H9 (cell line): ENCODE data around the gene BRD9. TPM values are rescaled to one million over a fixed set of nuclear protein-coding genes. Genes with fewer than 3 reads are reported as not detected.

Source experiments
- DNase-seq: peaks from one replicate; pipeline ENCODE4 v3.0.0-alpha.2; 2017
- H2AFZ ChIP-seq: one replicate; pipeline ENCODE4 v1.6.1; 2013; ENCODE audit warnings: mild to moderate bottlenecking, low read length, control low read depth, moderate library complexity
- H2AK5ac ChIP-seq: 2 replicates; pipeline ENCODE4 v1.6.1; 2013; ENCODE audit warnings: low read length, control low read depth, mixed read lengths; ENCODE audit not compliant: insufficient read length
- H2BK120ac ChIP-seq: one replicate; pipeline ENCODE4 v1.6.1; 2013; ENCODE audit warnings: low read depth, mild to moderate bottlenecking, low read length, control low read depth, inconsistent platforms; ENCODE audit not compliant: poor library complexity, severe bottlenecking
- H2BK12ac ChIP-seq: 2 replicates; pipeline ENCODE4 v1.6.1; 2013; ENCODE audit warnings: low read length, control low read depth, mixed read lengths, low read depth; ENCODE audit not compliant: insufficient read length
- H2BK15ac ChIP-seq: 2 replicates; pipeline ENCODE4 v1.6.1; 2013; ENCODE audit warnings: low read depth, low read length, control low read depth
- H2BK20ac ChIP-seq: one replicate; pipeline ENCODE4 v1.6.1; 2013; ENCODE audit warnings: low read depth, mild to moderate bottlenecking, low read length, control low read depth, inconsistent platforms; ENCODE audit not compliant: poor library complexity, severe bottlenecking
- H2BK5ac ChIP-seq: 2 replicates; pipeline ENCODE4 v1.6.1; 2013; ENCODE audit warnings: low read length, control low read depth, mixed read lengths; ENCODE audit not compliant: insufficient read length
- H3K14ac ChIP-seq: 2 replicates; pipeline ENCODE4 v1.6.1; 2013; ENCODE audit warnings: low read length, control low read depth; ENCODE audit not compliant: insufficient read depth
- H3K18ac ChIP-seq: 2 replicates; pipeline ENCODE4 v1.6.1; 2013; ENCODE audit warnings: low read depth, mild to moderate bottlenecking, mixed read lengths, low read length, control low read depth; ENCODE audit not compliant: insufficient read length
- H3K23ac ChIP-seq: 2 replicates; pipeline ENCODE4 v1.6.1; 2013; ENCODE audit warnings: low read length, control low read depth, mixed read lengths, low read depth; ENCODE audit not compliant: insufficient read length
- H3K23me2 ChIP-seq: 2 replicates; pipeline ENCODE4 v1.6.1; 2013; ENCODE audit warnings: low read depth, mild to moderate bottlenecking, mixed read lengths, low read length, control low read depth; ENCODE audit not compliant: insufficient read length, poor library complexity, severe bottlenecking
- H3K27ac ChIP-seq: 2 replicates; pipeline ENCODE4 v1.5.1; 2013; ENCODE audit warnings: low read length, control low read depth, mixed read lengths, low read depth; ENCODE audit not compliant: insufficient read length
- H3K27me3 ChIP-seq: 2 replicates; pipeline ENCODE4 v1.6.1; 2013; ENCODE audit warnings: low read length, control low read depth, inconsistent platforms; ENCODE audit not compliant: insufficient read depth
- H3K4ac ChIP-seq: 2 replicates; pipeline ENCODE4 v1.6.1; 2013; ENCODE audit warnings: low read depth, mild to moderate bottlenecking, control low read depth, inconsistent platforms, low read length, moderate library complexity
- H3K4me1 ChIP-seq: 2 replicates; pipeline ENCODE4 v1.6.1; 2013; ENCODE audit warnings: low read length, control low read depth, inconsistent platforms; ENCODE audit not compliant: insufficient read depth
- H3K4me2 ChIP-seq: 2 replicates; pipeline ENCODE4 v1.6.1; 2013; ENCODE audit warnings: low read length, control low read depth, mixed read lengths; ENCODE audit not compliant: insufficient read length, insufficient read depth
- H3K56ac ChIP-seq: 2 replicates; pipeline ENCODE4 v1.6.1; 2013; ENCODE audit warnings: low read depth, mild to moderate bottlenecking, mixed read lengths, low read length, control low read depth; ENCODE audit not compliant: insufficient read length
- H3K79me1 ChIP-seq: 2 replicates; pipeline ENCODE4 v1.6.1; 2013; ENCODE audit warnings: low read depth, mild to moderate bottlenecking, moderate library complexity, low read length, control low read depth, inconsistent platforms; ENCODE audit not compliant: insufficient read depth, poor library complexity, severe bottlenecking
- H3K79me2 ChIP-seq: 2 replicates; pipeline ENCODE4 v1.6.1; 2013; ENCODE audit warnings: low read length, control low read depth, inconsistent platforms; ENCODE audit not compliant: insufficient read depth
- H3K9ac ChIP-seq: 2 replicates; pipeline ENCODE4 v1.6.1; 2013; ENCODE audit warnings: low read length, control low read depth, mixed read lengths; ENCODE audit not compliant: insufficient read length; ENCODE audit errors: extremely low read depth
- H3K9me3 ChIP-seq: one replicate; pipeline ENCODE4 v1.6.1; 2013; ENCODE audit warnings: low read depth, low read length, inconsistent platforms; ENCODE audit not compliant: control insufficient read depth
- H3T11ph ChIP-seq: one replicate; pipeline ENCODE4 v1.6.1; 2013; ENCODE audit warnings: mild to moderate bottlenecking, low read length, control low read depth, inconsistent platforms
- H4K20me1 ChIP-seq: one replicate; pipeline ENCODE4 v1.6.1; 2013; ENCODE audit not compliant: control insufficient read depth, insufficient read length, insufficient read depth
- H4K5ac ChIP-seq: 2 replicates; pipeline ENCODE4 v1.6.1; 2013; ENCODE audit warnings: low read depth, mild to moderate bottlenecking, mixed read lengths, low read length, control low read depth; ENCODE audit not compliant: insufficient read length
- H4K8ac ChIP-seq: replicated peaks from 2 replicates; pipeline ENCODE4 v1.6.1; 2013; ENCODE audit warnings: low read length, control low read depth, mixed read lengths, low read depth; ENCODE audit not compliant: insufficient read length
- H4K91ac ChIP-seq: 2 replicates; pipeline ENCODE4 v1.6.1; 2013; ENCODE audit warnings: low read depth, mild to moderate bottlenecking, moderate library complexity, mixed read lengths, low read length, control low read depth; ENCODE audit not compliant: insufficient read length
- H3K27ac Mint-ChIP-seq, 3 experiments: 2 replicates in 2 of 3; 3 replicates in 1 of 3; pipeline ENCODE4 v1.8.0; 2020 to 2021; ENCODE audit warnings: mixed read lengths in 3 of 3, mild to moderate bottlenecking in 1 of 3, moderate library complexity in 1 of 3
- H3K27me3 Mint-ChIP-seq: 2 replicates; pipeline ENCODE4 v1.8.0; 2021; ENCODE audit warnings: low read depth, mild to moderate bottlenecking, moderate library complexity, mixed read lengths
- H3K36me3 Mint-ChIP-seq, 3 experiments: 2 replicates in 2 of 3; 3 replicates in 1 of 3; pipeline ENCODE4 v1.8.0; 2020 to 2021; ENCODE audit warnings: low read depth in 3 of 3, mixed read lengths in 3 of 3; ENCODE audit not compliant: insufficient read depth in 1 of 3
- H3K4me1 Mint-ChIP-seq, 2 experiments: 2 replicates each; pipeline ENCODE4 v1.8.0; 2020; ENCODE audit warnings: mixed read lengths in 2 of 2
- H3K4me3 Mint-ChIP-seq, 2 experiments: 2 replicates in 1 of 2; 3 replicates in 1 of 2; pipeline ENCODE4 v1.8.0; 2020 to 2021; ENCODE audit warnings: mild to moderate bottlenecking in 2 of 2, mixed read lengths in 2 of 2, moderate library complexity in 1 of 2
- H3K9me3 Mint-ChIP-seq, 2 experiments: 2 replicates in 1 of 2; 3 replicates in 1 of 2; pipeline ENCODE4 v1.8.0; 2020; ENCODE audit warnings: mild to moderate bottlenecking in 2 of 2, mixed read lengths in 2 of 2, moderate library complexity in 1 of 2
- CTCF ChIP-seq: fragments of 200-600 bp; sonication (generic); conservative IDR thresholded peaks from 3 replicates; pipeline ENCODE4 v1.8.0; 2021; ENCODE audit warnings: antibody characterized with exemption, mild to moderate bottlenecking
- WGBS: extraction: QIAGEN DNeasy Blood & Tissue Kit; methylation state at CpG from one replicate; pipeline ENCODE4 v1.1.7; 2013; ENCODE audit warnings: missing lambda C conversion rate, low lambda C conversion rate, mixed read lengths; ENCODE audit not compliant: insufficient read length; ENCODE audit errors: extremely low coverage; 5-methylcytosine and 5-hydroxymethylcytosine counted together
- total RNA-seq: library from RNA; stranded (reverse); gene quantifications from 2 replicates; pipeline ENCODE4 v1.2.1, GENCODE V29; 2021

Gene BRD9
- total RNA-seq, 1 experiment from 2014 or later, result 70.5 TPM

GRCh38 chr5:891837-892393 is 686 bp downstream of the BRD9 start:
- DNase-seq, result no peak
- TF ChIP-seq CTCF, result no peak
- H2BK120ac ChIP-seq, result no peak overlapping the region
- no peak overlapping the region for H2BK12ac ChIP-seq
- no peak overlapping the region for H3T11ph ChIP-seq
- H2BK5ac ChIP-seq, result no peak overlapping the region
- Mint-ChIP-seq H3K4me1 (peaks cover 16 to 18% of the 10 kb centered on the region in 2 experiments), H3K27me3 (no peaks in the 10 kb centered on the region), H3K4me3 (peak overlapping the region; percentile 92), H3K9me3 (no peaks in the 10 kb centered on the region), H3K36me3 (peaks cover 57 to 85% (median 75%) of the 10 kb centered on the region in 3 experiments), H3K27ac (peak overlapping the region; percentile 61 to 96 (median 65))
- H4K5ac ChIP-seq, result no peak overlapping the region
- peak overlapping the region; percentile 82 for H3K4me2 ChIP-seq
- no peak overlapping the region for H3K27ac ChIP-seq
- H3K23me2 ChIP-seq, result peaks cover 10% of the 10 kb centered on the region
- peak overlapping the region; percentile 72 for H3K18ac ChIP-seq
- H3K56ac ChIP-seq, result no peak overlapping the region
- no peaks in the 10 kb centered on the region for H3K9me3 ChIP-seq
- H4K20me1 ChIP-seq, result no peaks in the 10 kb centered on the region
- H3K9ac ChIP-seq, result peak overlapping the region; percentile 84
- H3K79me1 ChIP-seq, result peaks cover 6% of the 10 kb centered on the region
- H3K4ac ChIP-seq, result no peak overlapping the region
- no peak overlapping the region for H4K91ac ChIP-seq
- no peak overlapping the region for H2AK5ac ChIP-seq
- H3K14ac ChIP-seq, result peak overlapping the region; percentile 96
- WGBS, result no CpG with 5 or more reads among the region's 25 CpGs
- H3K23ac ChIP-seq, result no peak overlapping the region
- H3K79me2 ChIP-seq, result peaks cover 12% of the 10 kb centered on the region; the same call in 1 of the 2 replicates
- H2BK15ac ChIP-seq, result no peak overlapping the region
- no peak overlapping the region for H2BK20ac ChIP-seq
- no peak overlapping the region for H4K8ac ChIP-seq
- no peak overlapping the region for H2AFZ ChIP-seq
- no peaks in the 10 kb centered on the region for H3K27me3 ChIP-seq
- no peaks in the 10 kb centered on the region for H3K4me1 ChIP-seq
